ENCODE data around the gene SLC23A2.

The SLC23A2 gene

DNA sequence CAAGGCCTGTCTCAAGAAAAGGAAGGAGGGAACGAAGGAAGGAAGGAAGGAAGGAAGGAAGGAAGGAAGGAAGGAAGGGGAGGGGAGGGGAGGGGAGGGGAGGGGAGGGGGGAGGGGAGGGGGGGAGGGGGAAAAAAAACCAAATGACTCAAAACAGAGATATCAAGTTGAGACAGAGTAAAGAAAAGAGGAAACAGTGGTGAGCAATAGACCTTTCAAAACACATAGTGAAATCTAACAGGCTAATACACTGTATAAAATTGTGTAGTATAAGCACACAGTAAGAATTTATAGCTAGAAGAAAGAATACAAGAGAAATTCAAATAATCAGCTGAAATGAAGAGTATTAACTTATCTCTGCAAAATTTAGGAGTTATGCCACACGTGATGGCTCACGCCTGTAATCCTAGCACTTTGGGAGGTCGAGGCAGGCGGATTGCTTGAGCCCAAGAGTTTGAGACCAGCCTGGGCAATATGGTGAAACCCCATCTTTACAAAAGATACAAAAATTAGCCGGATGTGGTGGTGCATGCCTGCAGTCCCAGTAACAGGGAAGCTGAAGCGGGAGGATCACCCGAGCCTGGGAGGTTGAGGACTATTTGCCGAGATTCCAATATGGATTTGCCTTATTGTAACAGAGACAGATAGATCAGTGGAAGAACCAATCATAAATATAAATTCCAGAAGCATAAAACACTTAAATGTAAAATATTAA, 156.4 kb downstream of the SLC23A2 start:
- no peak for DNase-seq (ENCODE audit: low read depth)

DNA sequence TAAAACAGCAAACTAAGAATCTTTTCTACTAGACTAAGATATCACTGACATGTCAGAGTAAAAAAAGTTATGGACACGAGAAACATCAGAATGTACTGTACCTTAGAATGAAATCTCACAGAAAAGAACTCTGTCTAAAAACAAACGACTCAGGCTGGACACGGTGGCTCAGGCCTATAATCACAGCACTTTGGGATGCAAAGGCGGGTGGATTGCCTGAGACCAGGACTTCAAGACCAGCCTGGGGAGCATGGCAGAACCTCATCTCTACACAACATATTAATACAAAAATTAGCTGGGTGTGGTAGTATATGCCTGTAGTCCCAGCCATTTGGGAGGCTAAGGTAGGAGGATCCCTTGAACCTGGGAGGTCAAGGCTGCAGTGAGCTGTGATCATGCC, 157.0 kb downstream of the SLC23A2 start:
- no peak for DNase-seq (ENCODE audit: low read depth)

DNA sequence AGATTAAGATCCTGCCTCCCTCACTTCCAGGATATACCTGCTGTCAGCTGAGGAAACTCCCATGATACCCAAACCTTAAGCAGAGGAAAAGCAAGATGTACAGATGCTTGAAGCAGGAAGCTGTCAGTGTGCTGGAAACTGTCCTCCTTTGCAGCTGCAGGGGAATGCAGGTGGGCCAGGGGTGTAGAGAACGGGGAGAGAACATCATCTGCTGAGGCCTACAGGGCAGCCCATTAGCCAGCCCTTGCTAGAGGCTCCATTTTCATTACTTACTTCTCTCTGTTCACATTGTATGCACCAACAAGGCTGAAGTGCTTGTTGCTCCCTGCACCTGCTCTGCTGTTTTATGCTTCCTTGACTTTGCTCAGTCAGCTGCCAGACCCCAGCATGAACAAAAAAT, 160.5 kb downstream of the SLC23A2 start:
- no peak for DNase-seq (ENCODE audit: low read depth)

DNA sequence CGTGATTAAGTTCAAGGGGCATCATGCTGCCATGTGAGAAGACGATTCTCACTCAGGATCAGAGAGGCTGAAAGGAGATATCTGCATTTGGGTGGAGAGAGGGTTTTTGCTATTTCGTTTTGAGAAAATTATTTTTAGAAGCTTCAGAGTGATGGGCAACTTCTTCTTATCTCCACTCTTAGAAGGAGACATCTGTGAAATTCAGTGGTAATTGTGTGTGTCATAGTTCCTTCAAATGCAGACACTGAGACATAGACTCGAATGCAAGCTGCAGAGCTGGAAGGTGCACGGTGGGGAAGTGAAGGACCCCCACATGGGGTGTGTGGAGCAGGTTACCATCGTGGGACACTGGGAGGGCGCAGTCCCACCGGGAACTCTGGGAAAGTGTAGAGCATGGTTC, 162.8 kb downstream of the SLC23A2 start:
- DNase-seq (ENCODE audit: low read depth) = no peak

DNA sequence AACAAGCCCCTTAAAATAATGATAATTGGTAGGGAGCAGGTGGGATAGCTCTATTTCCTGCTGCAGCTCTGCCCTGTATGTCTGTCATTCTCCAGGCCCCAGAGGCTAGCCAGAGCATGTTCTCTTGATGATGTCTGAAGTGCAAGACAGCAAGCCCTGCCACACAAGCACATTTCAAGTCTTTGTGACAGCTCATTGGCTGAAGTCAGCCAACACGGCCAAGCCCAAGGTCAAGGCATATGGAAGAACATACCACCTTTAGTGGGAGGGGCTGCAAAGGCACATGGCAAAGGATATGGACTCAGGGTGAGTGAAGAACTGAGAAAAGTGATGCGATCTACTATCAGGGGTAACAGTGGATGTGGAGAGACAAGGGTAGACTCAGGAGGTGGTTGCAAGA, 163.6 kb downstream of the SLC23A2 start:
- DNase-seq (ENCODE audit: low read depth) = no peak

DNA sequence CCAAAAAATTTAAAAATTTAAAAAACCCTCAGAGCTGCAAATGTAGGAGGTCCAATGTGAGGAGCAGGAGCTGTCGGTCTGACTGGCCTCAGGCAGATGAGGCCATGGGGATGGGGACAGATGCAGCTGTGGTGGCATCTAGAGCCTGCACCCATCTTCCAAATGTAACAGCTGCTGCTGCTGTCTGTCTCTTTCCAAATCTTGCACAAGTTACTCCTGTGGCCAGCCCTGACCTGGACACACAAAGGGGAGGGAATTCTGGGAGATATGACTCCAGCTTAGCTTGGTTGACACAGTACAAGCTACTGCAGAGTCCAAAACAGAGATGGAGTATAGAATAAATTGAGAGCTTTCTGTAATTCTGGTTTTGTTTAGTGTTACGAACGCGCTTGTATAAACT, 164.4 kb downstream of the SLC23A2 start:
- no peak for DNase-seq (ENCODE audit: low read depth)

DNA sequence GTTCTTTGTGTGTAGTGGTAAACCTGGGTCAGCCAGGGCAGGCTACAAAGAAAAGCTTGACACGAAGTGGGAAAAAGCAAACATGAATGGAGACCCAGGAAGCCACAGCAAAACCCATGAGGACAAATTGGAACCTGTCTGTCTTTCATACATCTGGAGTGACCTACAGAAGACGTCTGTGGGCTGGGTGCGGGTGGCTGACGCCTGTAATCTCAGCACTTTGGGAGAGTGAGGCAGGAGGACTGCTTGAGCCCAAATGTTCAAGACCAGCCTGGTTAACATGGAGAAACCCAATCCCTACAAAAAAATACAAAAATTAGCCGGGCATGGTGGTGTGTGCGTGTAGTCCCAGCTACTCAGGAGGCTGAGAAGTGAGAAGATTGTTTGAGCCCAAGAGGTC, 164.8 kb downstream of the SLC23A2 start:
- no peak for DNase-seq (ENCODE audit: low read depth)

DNA sequence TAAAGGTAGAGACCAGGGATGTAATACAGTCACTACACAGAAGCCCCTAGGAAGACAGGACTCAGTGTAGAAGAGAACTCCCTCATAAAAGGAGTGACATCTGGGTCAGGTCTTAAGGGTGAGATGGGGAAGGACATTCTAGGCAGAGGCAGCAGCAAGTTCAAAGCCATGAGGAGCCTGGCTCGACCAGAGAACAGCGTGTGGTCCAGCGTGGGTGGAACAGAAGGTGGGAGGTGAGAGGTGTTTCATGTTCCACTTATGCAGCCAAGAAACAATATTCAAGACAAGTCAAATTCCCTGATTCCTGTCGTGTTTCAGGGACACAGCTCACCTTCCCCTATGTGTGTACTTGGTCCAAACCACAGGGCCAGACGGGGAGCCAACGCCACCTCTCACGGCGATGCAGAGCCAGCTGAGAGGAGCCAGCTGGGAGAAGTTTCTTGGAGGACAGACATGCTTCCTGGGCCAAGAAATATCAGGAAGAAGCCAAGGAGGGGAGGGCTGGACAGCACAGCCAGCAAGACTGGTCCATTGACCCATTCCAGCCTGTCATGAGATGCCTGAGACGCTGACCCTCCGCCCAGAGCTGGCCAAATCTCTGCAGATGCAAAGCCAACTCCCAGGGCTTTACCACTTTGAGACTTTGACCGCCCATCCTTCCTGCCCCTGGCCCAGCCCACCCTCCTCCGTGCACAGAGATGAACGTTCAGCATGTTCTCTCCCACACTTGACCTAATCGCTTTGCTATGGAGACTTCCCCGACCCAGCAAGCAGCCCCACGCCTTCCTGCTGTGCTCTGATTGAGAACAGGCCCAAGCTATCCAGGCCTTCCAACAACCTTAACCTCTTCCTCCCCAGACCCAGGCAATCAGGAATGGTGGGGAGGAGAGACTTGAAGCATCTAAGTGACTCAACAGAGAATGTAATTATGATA, 165.8 kb downstream of the SLC23A2 start:
- no peak for DNase-seq (ENCODE audit: low read depth)

DNA sequence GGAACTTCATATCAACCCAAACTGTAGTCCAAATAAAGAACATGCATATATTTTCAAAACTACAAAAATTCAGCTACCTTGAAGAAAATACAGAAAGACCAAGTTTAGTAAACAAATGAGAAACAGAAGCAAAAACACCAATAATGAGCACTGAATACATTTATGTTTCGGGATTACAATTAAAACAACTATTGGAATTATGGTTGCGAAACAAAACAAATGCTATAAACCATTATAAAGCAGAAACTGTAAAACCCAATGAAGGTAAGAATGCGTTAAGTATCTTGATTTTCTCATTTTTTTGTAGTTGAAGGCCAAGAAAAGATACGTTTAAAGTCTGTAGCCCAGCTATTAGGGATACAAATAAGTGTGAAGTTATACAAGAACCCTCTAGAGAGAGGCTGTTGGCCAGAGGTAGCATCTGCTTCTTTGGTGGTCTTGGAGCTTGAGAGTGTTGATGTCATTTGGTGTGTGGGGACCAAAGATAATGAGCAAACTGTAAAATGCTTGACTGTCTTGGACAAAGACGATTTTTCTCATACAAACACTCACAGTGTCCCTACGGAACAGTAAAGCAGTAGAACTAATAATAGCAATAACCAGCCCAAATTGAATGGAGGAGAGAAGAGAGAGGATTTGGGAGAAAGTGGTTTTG, 168.1 kb downstream of the SLC23A2 start:
- DNase-seq (ENCODE audit: low read depth) = no peak

DNA sequence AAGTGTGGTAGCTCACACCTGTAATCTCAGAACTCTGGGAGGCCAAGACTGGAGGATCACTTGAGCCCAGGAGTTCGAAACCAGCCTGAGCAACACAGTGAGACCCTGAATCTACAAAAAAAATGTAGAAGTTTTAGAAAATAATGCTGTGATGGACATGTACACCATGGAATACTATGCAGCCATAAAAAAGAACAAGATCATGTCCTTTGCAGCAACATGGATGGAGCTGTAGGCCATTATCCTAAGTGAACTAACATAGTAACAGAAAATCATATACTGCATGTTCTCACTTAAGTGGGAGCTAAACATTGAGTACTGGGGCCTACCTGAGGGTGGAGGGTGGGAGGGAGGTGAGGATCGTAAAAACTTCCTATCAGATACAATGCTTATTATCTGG, 168.8 kb downstream of the SLC23A2 start:
- DNase-seq (ENCODE audit: low read depth) = no peak

DNA sequence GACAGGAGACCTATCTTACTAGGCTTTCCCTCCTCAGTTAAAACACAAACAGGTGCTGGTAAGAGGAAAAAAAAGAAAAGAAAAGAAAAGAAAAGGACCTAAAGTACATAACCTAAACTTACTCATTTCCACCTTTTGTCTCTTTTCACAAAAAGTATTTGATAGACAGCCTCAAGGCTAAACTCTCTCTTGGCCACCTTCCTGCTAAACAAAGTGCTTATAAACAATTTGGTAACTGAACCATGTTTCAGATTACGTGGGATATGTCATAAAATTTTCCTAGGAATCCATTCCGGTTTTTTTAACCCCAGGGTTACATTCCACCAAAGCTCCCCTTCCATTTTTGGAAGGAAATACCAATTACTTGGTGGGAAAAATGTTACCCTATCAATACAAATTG, 170.6 kb downstream of the SLC23A2 start:
- no peak for DNase-seq (ENCODE audit: low read depth)

DNA sequence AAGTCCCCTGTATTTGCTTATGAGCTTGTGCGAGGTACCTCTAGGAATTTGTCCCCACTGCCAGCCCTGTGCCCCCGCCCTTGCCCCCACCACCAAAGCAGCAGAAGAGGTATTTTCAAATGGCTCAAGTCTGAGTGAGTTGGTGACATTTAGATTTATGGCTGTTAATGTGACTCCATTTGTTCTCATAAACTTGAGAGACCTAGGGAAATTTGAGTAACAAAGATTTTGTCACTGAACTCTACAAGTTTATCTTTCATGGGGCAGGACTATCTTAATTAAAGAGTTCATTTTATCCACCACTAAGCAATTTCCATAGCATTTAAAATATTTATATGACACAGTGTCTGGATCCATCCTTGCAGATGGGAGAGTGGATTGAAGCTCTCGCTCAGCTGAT, 171.1 kb downstream of the SLC23A2 start:
- DNase-seq (ENCODE audit: low read depth) = no peak

DNA sequence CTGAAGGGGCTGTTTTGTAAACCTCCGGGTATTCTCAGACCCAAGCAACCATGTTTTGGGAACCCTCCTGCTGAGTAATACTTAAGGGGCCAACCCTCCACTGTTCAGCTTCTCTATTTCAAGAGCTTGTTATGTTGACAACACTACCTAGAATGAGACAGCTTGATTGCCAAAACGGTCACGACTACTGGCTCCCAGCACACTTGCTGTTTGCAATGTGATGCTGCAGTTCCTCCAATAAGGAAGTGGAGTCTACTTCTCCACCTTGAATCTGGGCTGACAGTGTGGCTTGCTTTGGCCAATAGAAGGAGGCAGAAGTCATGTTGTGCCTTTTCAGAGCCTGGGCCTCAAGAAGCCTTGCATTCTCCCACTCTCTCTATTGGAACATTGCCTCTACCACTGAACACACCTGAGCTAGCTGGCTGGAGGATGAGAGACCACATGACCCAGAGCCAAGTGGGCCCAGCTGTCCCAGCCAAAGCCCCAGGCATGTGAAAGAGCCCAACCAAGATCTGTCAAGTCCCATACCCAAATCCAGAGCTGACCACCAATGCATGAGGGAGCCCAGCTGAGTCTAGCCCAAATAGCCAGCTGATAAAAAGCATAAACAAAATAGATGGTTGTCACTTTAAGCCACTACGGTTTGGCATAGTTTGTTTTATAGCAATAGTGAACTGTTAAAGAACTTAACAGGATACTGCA, 171.6 kb downstream of the SLC23A2 start:
- no peak for DNase-seq (ENCODE audit: low read depth)

DNA sequence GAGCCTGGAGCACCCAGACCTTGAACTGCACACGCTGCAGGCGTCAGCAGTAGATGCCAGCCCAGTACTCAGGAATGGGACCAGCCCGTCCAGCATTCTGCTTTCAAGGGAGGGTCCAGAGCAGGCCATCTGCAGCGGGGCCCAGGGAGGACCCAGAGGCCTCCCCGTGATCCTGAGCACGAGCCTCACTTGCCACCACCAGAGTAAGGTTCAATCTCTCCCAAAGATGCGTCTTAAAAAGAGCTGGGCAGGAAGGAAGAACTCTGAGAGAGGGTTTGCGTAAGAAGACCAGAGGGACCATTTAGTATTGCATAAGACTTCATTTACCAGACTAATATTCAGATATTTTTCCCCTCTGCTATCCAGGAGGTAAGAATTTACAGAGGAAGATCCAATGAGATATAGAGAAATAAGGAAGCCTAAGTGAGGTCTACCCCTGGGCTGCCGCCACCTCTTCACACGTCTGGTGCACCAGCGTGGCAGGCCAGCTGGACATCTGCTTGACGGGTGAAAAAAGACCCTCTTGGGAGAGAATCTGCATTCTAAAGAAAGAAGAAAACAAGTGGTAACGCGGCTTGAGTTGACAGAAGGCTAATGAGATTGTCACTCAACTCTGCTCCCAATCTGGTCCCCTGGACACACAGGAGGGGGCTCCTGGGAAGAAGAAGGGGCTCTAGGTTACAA, 172.3 kb downstream of the SLC23A2 start:
- DNase-seq (ENCODE audit: low read depth) = no peak

DNA sequence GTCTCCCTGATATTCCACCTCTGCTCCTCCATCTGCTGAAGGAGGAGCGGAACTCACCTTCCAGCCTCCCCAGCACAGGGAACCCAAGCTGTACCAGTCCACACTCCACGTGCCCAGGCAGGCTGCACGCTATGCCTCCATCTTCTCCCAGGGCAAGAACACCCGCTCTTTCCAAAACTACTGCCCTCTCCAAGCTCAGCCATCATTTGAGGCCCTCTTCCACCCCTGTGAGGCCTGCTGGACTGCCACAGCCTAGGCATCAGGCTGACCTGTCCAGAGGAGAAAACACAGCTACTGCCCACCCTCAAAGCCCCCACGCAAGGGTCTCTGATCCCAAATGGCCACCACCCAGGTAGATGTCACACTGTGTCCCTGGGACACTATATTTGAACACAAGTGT, 179.7 kb downstream of the SLC23A2 start:
- DNase-seq (ENCODE audit: low read depth) = no peak

DNA sequence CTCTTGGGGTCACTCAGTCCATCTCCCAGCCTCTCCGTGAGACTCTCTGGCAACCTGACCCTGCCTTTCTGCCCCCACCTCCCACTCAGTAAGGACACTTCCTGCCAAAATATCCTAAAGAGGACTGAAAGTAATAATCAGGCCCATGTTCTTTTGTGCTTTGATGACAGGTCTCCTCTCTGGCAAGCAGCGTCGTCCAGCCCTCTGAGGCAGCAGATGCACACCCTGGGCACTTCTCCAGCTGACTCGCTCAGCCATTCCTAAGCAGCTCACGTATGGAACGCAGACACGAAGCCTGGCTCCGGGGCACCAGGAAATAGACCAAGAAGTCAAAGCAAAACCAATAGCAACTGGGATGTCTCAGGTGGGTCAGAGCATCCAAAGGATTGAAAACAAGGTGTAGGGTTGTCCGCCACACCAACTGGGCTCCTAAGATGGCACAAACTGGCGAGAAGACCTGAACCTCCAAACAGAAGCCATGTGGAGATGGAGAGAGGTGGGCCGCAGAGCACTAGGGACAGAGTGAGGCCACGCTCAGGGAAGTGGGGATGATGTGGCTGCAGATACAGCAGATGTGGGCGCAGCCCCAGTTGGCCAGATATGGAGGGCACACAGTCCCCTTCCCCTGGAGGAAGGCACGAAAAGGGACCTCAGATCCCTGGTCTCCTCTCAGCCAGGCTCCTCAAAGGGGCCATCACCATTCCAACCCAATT, 180.3 kb downstream of the SLC23A2 start:
- no peak for DNase-seq (ENCODE audit: low read depth)

DNA sequence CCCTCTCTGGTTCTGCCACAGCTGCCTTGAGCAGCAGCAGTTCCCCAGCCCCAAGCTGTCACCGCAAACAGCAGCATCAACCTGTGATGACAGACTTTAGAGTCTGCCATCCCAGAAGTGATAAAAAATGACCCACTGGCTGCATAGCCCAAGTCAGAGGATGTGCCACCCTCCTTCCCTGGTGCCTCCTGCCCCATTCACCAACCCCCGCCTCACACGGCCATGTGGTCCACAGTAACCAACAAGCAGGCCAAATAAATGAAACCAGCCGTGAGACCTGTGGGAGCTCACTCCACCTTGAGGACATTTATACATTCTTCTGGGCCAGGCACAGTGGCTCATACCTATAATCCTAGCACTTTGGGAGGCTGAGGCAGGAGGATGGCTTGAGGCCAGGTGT, 181.4 kb downstream of the SLC23A2 start:
- no peak for DNase-seq (ENCODE audit: low read depth)

DNA sequence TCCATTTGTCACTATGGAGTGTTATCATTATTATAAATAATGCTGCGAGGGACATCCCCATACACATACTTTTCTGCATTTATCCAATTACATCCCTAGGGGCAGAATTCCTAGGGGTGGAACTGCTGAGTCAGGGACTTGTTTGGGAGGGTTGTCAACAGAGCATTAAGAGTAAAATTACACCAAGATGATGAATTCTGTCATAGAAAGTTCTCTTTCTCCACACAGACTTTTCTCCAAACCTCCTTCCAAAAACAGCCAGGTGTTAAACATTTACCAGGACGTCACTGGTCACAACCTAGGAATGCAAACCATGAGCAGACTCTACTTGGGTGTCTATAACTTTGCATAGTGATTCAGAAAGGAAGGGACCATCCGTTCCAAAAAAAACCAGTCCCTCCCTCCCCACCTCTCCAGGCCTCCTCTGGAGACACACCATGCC, 184.1 kb downstream of the SLC23A2 start:
- no peak for DNase-seq (ENCODE audit: low read depth)

DNA sequence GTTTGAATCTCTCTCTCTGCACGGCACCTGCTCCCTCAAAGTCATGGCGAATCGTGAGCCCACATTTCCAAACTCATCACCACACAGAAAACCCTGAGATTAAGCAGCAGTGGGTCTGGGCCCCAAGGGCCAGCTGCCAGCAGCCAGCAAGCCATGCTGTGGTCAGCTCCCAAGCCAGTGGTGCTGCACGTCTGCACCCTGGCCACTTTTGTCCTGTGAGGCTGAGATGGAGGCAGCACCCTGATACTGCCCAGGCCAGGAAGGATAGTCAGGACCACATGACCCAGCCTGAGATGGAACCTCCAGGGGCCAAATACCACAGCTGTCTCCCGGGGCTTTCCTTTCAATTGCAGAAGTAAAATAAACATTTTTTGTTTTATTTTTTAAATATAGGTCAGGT, 185.7 kb downstream of the SLC23A2 start:
- DNase-seq (ENCODE audit: low read depth) = no peak

DNA sequence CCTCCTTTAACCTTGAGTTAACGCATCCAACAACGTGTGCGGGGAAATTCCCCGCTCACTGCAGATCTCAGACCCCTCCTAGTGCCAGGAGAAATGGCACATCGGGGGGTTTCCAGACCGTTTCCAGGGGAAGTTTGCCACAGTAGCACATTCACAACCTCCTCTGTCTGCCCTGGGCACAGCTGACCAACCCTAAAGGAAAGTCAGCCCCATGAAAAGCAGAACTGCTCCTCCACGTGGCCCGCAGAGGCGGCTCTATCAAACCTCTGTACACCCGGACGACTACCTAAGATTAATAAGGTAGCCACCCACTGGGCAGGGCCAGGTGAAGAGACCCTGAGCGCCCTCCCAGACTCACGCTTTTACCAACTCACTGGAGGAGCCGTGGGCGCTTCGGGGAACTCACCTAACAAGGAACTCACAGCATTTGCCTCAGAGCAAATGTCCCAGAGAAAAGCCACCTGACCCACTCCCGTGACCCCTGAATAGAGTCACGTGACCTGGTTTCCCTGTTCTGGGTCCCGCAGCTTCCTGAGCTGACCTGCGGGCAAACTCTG, 186.5 kb downstream of the SLC23A2 start:
- no peak for DNase-seq (ENCODE audit: low read depth)

All from stimulated activated CD8-positive, alpha-beta memory T cell treated with anti-CD3 and anti-CD28 coated beads, Interleukin-15, amount 100 ng/mL, for 24 hours (primary cell).